Lower lobe of right lung (tissue), 2 donors: Measurements from ENCODE around the gene EOGT. TPM values are rescaled to one million over a fixed set of nuclear protein-coding genes. Genes with fewer than 3 reads are reported as not detected.

Experiments used
- ATAC-seq, 2 donors: fragments of 200-7000 bp; cut with Tn5 transposase; one replicate each; pipeline ENCODE4 v1.9.1; 2020 to 2022; ENCODE audit warnings: mild to moderate bottlenecking in 2 of 2, moderate library complexity in 2 of 2
- DNase-seq: peaks from one replicate; pipeline ENCODE4 v3.0.0-alpha.2; 2020
- H3K27ac ChIP-seq: fragments of 200-600 bp; one replicate; pipeline ENCODE4 v1.8.0; 2022
- H3K27me3 ChIP-seq: fragments of 200-600 bp; one replicate; pipeline ENCODE4 v1.8.0; 2022; ENCODE audit warnings: low read depth
- H3K36me3 ChIP-seq: fragments of 200-600 bp; one replicate; pipeline ENCODE4 v1.8.0; 2022; ENCODE audit warnings: mild to moderate bottlenecking
- H3K4me1 ChIP-seq: fragments of 200-600 bp; one replicate; pipeline ENCODE4 v1.8.0; 2022
- H3K4me3 ChIP-seq: fragments of 200-600 bp; one replicate; pipeline ENCODE4 v1.8.0; 2022; ENCODE audit warnings: mild to moderate bottlenecking
- H3K9me3 ChIP-seq: fragments of 200-600 bp; one replicate; pipeline ENCODE4 v1.8.0; 2022
- intact Hi-C: fragments of 100-400 bp; cut with DNase I; formaldehyde crosslinking; loops from one replicate; pipeline ENCODE4 v1.11.0; 2022
- total RNA-seq: library from RNA; stranded (reverse); fragmentation: NEBNext Ultra II Directional; extraction: Animal tissue kit (Norgen Biotek cat#: 25700); gene quantifications from one replicate; pipeline ENCODE4 v1.2.1, GENCODE V29; 2021
- TF ChIP-seq, protein P1 (sequence below): fragments of 200-600 bp; IDR thresholded peaks from one replicate; pipeline ENCODE4 v1.8.0; 2022; ENCODE audit warnings: antibody characterized with exemption, mild to moderate bottlenecking
- donor health status: DM: no; HTN: yes; CAD: no; lungs with severe emphysema.

EOGT gene
- total RNA-seq, 1 donor from 2014 or later = 35.7 TPM

DNA sequence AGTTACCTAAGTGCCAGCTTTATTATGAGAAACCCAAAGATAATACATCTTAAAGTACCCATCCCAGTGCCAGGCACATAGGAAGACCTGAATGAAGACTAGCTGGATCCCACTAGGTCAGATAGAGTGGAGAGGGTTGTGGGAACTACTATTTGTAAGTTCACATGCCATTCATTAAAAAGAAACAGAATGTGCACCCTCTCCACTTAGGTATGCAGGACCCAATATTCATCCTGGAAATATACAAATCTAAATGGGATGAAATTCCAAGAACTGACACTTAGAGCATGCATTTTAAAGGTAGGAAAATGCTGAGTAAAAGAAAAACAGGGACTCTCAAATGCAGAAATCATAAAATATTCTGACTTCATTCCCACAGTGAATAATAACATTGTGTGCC lies 14.3 kb downstream of the EOGT start:
- Histone ChIP-seq H3K4me1 (no peaks in the 10 kb centered on the region), H3K9me3 (no peaks in the 10 kb centered on the region), H3K27ac (no peak overlapping the region), H3K27me3 (no peaks in the 10 kb centered on the region), H3K4me3 (no peak overlapping the region), H3K36me3 (peaks cover 90% of the 10 kb centered on the region)
- intact Hi-C loops = no loop called here
- ATAC-seq (no peak), DNase-seq (no peak)
- TF ChIP-seq, protein P1, sequence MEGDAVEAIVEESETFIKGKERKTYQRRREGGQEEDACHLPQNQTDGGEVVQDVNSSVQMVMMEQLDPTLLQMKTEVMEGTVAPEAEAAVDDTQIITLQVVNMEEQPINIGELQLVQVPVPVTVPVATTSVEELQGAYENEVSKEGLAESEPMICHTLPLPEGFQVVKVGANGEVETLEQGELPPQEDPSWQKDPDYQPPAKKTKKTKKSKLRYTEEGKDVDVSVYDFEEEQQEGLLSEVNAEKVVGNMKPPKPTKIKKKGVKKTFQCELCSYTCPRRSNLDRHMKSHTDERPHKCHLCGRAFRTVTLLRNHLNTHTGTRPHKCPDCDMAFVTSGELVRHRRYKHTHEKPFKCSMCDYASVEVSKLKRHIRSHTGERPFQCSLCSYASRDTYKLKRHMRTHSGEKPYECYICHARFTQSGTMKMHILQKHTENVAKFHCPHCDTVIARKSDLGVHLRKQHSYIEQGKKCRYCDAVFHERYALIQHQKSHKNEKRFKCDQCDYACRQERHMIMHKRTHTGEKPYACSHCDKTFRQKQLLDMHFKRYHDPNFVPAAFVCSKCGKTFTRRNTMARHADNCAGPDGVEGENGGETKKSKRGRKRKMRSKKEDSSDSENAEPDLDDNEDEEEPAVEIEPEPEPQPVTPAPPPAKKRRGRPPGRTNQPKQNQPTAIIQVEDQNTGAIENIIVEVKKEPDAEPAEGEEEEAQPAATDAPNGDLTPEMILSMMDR = no peak

DNA sequence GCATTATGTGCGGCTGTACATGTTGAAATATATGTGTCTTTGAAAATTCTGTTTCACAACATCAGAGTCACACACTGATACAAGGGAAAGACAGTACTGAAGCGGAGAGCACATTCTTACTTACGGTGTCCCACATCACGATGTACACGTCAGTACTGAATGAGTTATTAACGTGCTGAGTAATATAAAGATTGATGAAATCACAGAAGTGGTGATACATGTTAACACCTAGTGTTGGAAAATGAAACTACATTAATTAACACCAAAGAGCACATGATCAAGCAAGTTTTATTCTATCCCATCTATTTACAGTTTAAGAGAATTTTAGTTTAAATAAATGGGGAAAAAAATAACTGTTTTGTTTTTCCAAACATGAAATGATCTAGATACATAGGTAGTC lies 15.6 kb downstream of the EOGT start:
- peaks cover 90% of the 10 kb centered on the region for H3K36me3 ChIP-seq
- DNase-seq (no peak), ATAC-seq (no peak)
- no peaks in the 10 kb centered on the region for H3K4me1 ChIP-seq
- no peaks in the 10 kb centered on the region for H3K9me3 ChIP-seq
- H3K4me3 ChIP-seq = no peak overlapping the region
- intact Hi-C loops = no loop called here
- no peak overlapping the region for H3K27ac ChIP-seq
- H3K27me3 ChIP-seq = no peaks in the 10 kb centered on the region
- TF ChIP-seq, protein P1 = no peak

DNA sequence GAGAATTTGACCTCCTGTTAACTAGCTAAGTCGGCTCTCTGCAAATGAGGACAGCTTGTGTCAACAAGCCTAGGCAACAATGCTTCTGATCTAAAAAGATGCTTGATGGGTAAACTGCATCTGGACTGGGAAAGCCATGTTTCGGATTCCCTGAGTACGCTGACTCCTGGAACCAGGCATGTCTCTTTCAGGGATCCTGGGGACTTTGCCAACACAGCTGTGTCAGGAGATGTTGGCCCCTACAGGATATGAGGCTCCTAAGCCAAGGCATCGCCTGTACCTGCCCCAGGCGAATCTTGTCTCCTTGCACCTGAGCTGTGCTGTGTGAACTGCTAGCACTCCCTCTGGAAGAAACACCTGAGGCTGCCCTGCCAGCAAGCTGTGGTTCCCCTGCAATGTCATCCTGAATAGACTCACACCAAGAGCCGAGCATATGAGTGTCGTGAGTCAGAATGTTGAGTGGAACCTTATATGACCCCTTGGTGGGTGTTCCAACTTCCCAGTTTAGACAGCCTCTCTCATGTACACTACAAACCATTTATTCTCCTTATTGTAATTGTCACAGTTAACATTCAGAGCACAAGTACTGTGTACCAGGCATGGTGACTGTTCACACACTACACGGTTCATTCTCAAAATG lies 17.0 kb downstream of the EOGT start:
- DNase-seq = no peak
- no peak for ATAC-seq
- H3K36me3 ChIP-seq = peaks cover 84% of the 10 kb centered on the region
- no peak overlapping the region for H3K4me3 ChIP-seq
- no peak overlapping the region for H3K27ac ChIP-seq
- no peaks in the 10 kb centered on the region for H3K27me3 ChIP-seq
- no peaks in the 10 kb centered on the region for H3K9me3 ChIP-seq
- intact Hi-C loops = no loop called here
- no peaks in the 10 kb centered on the region for H3K4me1 ChIP-seq
- TF ChIP-seq, protein P1 = no peak

GRCh38 chr3:68988740-68989139 lies 24.7 kb downstream of the EOGT start:
- DNase-seq (no peak), ATAC-seq (no peak)
- Histone ChIP-seq H3K36me3 (peaks cover 84% of the 10 kb centered on the region), H3K9me3 (no peaks in the 10 kb centered on the region), H3K4me3 (no peak overlapping the region), H3K27ac (no peak overlapping the region), H3K4me1 (no peaks in the 10 kb centered on the region), H3K27me3 (no peaks in the 10 kb centered on the region)
- intact Hi-C loops = no loop called here
- TF ChIP-seq, protein P1 = no peak

GRCh38 chr3:68987322-68987721 lies 26.2 kb downstream of the EOGT start:
- Histone ChIP-seq H3K27ac (no peak overlapping the region), H3K9me3 (no peaks in the 10 kb centered on the region), H3K36me3 (peaks cover 83% of the 10 kb centered on the region), H3K4me3 (no peak overlapping the region), H3K27me3 (no peaks in the 10 kb centered on the region), H3K4me1 (no peaks in the 10 kb centered on the region)
- DNase-seq (no peak), ATAC-seq (no peak)
- TF ChIP-seq, protein P1 = no peak
- intact Hi-C loops = no loop called here
